SK-N-MC (cell line): Measurements from ENCODE around the gene OOSP3.

Source experiments
- EZH2 ChIP-seq: fragments of 200-600 bp; sonication (generic); IDR thresholded peaks from one replicate; pipeline ENCODE4 v1.6.1; 2017; ENCODE audit warnings: antibody characterized with exemption
- POLR2AphosphoS5 ChIP-seq: IDR thresholded peaks from 2 replicates; pipeline ENCODE4 v1.6.1; 2012; ENCODE audit warnings: mild to moderate bottlenecking, low read depth, low read length, borderline replicate concordance

DNA sequence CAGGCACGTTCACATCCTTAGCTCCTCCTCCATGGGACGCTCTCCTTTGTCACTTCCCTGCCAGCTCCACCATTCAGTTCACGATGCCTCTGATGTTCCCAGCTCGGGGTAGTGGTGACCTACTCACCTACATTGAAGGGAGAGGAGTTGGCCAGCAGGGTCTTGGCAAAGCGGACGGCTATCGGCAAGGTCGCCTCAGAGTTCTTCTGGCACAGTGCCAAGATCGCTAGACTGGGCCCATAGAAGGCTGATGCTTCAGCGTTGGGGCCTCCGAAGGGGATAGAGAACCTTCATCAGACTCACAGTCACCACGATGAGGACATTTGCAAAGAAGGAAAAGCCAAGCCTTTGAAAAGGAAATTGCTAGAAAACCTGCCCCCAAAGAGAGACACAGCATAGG is 36.3 kb upstream of the OOSP3 start:
- TF ChIP-seq POLR2AphosphoS5 = no peak
- no peak for TF ChIP-seq EZH2
